K562 (cell line): ENCODE measurements around the gene CHRNE. TPM values are rescaled to one million over a fixed set of nuclear protein-coding genes. Genes with fewer than 3 reads are reported as not detected.

Experiments
- ATAC-seq: fragments of 200-7000 bp; cut with Tn5 transposase; 3 replicates; pipeline ENCODE4 v1.9.1; 2020; ENCODE audit warnings: moderate library complexity
- BruUV-seq: library from RNA; stranded (reverse); fragments of 400-500 nt; replicated peaks from 2 replicates; lab custom pipeline; 2021; lab: Mats Ljungman, UMichigan
- CTCF ChIA-PET: fragments of 300-600 bp; formaldehyde crosslinking; extraction: SDS; loops from one replicate; lab custom pipeline; 2021; ENCODE audit warnings: low intra/inter-chr PET ratio; lab: Yijun Ruan, JAX
- POLR2A ChIA-PET: fragments of 300-600, 350-650 bp; sonication (Branson Sonifier 250); formaldehyde crosslinking; extraction: SDS; loops from one replicate; lab custom pipeline; 2021; ENCODE audit warnings: antibody characterized with exemption, inconsistent platforms; lab: Yijun Ruan, JAX
- DNase-seq, 4 experiments: peaks; one replicate each; pipeline versions ENCODE4 v3.0.0 to v3.0.0-alpha.2; 2011 to 2018; ENCODE audit warnings: low spot score in 3 of 4, mixed read lengths in 3 of 4; ENCODE audit errors: extremely low read depth in 1 of 4
- FAIRE-seq: peaks from 2 replicates; lab custom pipeline; 2011; peaks lifted over from hg19 to GRCh38; lab: Jason Lieb, UNC
- H2AFZ ChIP-seq: 2 replicates; pipeline ENCODE4 v1.6.0; 2011; ENCODE audit warnings: low read depth, low read length, control low read depth, inconsistent platforms
- H3K27ac ChIP-seq: fragments of 200-600 bp; 3 replicates; pipeline ENCODE4 v1.8.0; 2011; ENCODE audit warnings: low read depth, mild to moderate bottlenecking, control low read depth, inconsistent platforms, low read length, moderate library complexity, mixed read lengths; ENCODE audit errors: extremely low read depth
- H3K27me3 ChIP-seq, 2 experiments: fragments of 300-600 bp in 1 of 2; 2 replicates in 1 of 2; 3 replicates in 1 of 2; pipeline versions ENCODE4 v1.6.0 to v1.8.0; 2011; ENCODE audit warnings: inconsistent platforms in 2 of 2, low read length in 2 of 2, mild to moderate bottlenecking in 1 of 2, mixed read lengths in 1 of 2, moderate library complexity in 1 of 2; ENCODE audit not compliant: control insufficient read depth in 2 of 2, insufficient read depth in 2 of 2
- H3K36me3 ChIP-seq: fragments of 300-600 bp; 3 replicates; pipeline ENCODE4 v1.8.0; 2011; ENCODE audit warnings: mild to moderate bottlenecking, low read length, inconsistent platforms; ENCODE audit not compliant: control insufficient read depth, insufficient read depth
- H3K4me1 ChIP-seq, 2 experiments: fragments of 200-600 bp in 1 of 2; replicated peaks in 1 of 2; 2 replicates in 1 of 2; 3 replicates in 1 of 2; pipeline versions ENCODE4 v1.5.1 to v1.8.0; 2011; ENCODE audit warnings: inconsistent platforms in 2 of 2, low read length in 2 of 2, mild to moderate bottlenecking in 1 of 2, mixed read lengths in 1 of 2, moderate library complexity in 1 of 2; ENCODE audit not compliant: control insufficient read depth in 2 of 2, insufficient read depth in 2 of 2
- H3K4me2 ChIP-seq: 2 replicates; pipeline ENCODE4 v1.6.1; 2011; ENCODE audit warnings: low read length, control low read depth, inconsistent platforms, mixed read lengths; ENCODE audit not compliant: insufficient read depth
- H3K4me3 ChIP-seq: fragments of 200-600 bp; sonication (generic), shearing (Covaris generic); 2 replicates; pipeline ENCODE4 v1.5.1; 2016; ENCODE audit warnings: control low read depth, inconsistent platforms
- H3K79me2 ChIP-seq: fragments of 200-600 bp; 3 replicates; pipeline ENCODE4 v1.8.0; 2011; ENCODE audit warnings: low read length, inconsistent platforms; ENCODE audit not compliant: control insufficient read depth, insufficient read depth
- H3K9ac ChIP-seq, 2 experiments: 2 replicates each; pipeline versions ENCODE4 v1.6.0 to v1.6.1; 2011; ENCODE audit warnings: low read depth in 2 of 2, low read length in 2 of 2, control low read depth in 1 of 2, inconsistent platforms in 1 of 2, mild to moderate bottlenecking in 1 of 2, mixed read lengths in 1 of 2; ENCODE audit not compliant: insufficient read depth in 1 of 2
- H3K9me1 ChIP-seq: one replicate; pipeline ENCODE4 v1.6.0; 2011; ENCODE audit warnings: inconsistent platforms, mild to moderate bottlenecking, low read length, moderate library complexity; ENCODE audit not compliant: control insufficient read depth, insufficient read depth
- H3K9me3 ChIP-seq: replicated peaks from 2 replicates; pipeline ENCODE4 v1.5.1; 2011; ENCODE audit warnings: low read depth, low read length, inconsistent platforms; ENCODE audit not compliant: control insufficient read depth, insufficient read depth
- H4K20me1 ChIP-seq: replicated peaks from 2 replicates; pipeline ENCODE4 v1.6.1; 2011; ENCODE audit warnings: low read length, inconsistent platforms, mixed read lengths; ENCODE audit not compliant: control insufficient read depth, insufficient read depth
- NFE2L1 ChIP-seq: fragments of 450-650 bp; IDR thresholded peaks from 2 replicates; pipeline ENCODE4 v1.6.1; 2016; ENCODE audit warnings: missing genetic modification characterization, low read depth, mild to moderate bottlenecking, missing compliant biosample characterization, moderate library complexity, borderline replicate concordance
- POLR2G ChIP-seq: fragments of 200-400 bp; formaldehyde crosslinking; IDR thresholded peaks from 2 replicates; pipeline ENCODE4 v1.6.1; 2017; ENCODE audit warnings: low read depth, mild to moderate bottlenecking, antibody characterized with exemption, low read length, moderate library complexity
- WGBS: fragments of 100-300 bp; shearing (Covaris generic); methylation state at CpG from one replicate; pipeline ENCODE4 v1.1.6; 2016; ENCODE audit warnings: low coverage, mixed read lengths; ENCODE audit not compliant: insufficient coverage; ENCODE audit errors: missing lambda C conversion rate; 5-methylcytosine and 5-hydroxymethylcytosine counted together
- in situ Hi-C: fragments of 300-500 bp; cut with MboI; formaldehyde crosslinking; loops from 4 replicates; pipeline ENCODE4 v1.15.0; 2018; ENCODE audit warnings: inconsistent platforms, mixed read lengths
- intact Hi-C: fragments of 100-400 bp; cut with micrococcal nuclease; formaldehyde crosslinking; loops from 2 replicates; pipeline ENCODE4 v1.14.2; 2022
- polyA plus RNA-seq, 8 experiments: library from polyadenylated mRNA; depleted of rRNA in 4 of 8; stranded (reverse) in 5 of 8; unstranded in 3 of 8; fragments of >200 nt; fragmentation: Nextera tagmentation in 2 of 8; fragmentation: Illumina TruSeq in 1 of 8; extraction: Ambion mirVana in 2 of 8; extraction: Trizol in 1 of 8; gene quantifications; 2 replicates each; pipeline versions ENCODE4 v1.2.1 to v1.2.3, GENCODE V29; 2011 to 2014; ENCODE audit warnings: inconsistent platforms in 1 of 8, missing spikeins in 1 of 8
- total RNA-seq, 7 experiments: library from RNA; depleted of rRNA in 6 of 7; stranded (reverse); fragments of >200 nt in 6 of 7; fragmentation: Illumina TruSeq in 2 of 7; extraction: Trizol in 2 of 7; gene quantifications; 2 replicates each; pipeline versions ENCODE4 v1.2.1 to v1.2.3, GENCODE V29; 2011 to 2021; ENCODE audit warnings: low replicate concordance in 1 of 7

CHRNE gene
- total and polyA plus RNA-seq, 9 of the 15 experiments (the other 6 are each of a cell fraction or from before 2014, with no cell fraction given) = not detected

DNA sequence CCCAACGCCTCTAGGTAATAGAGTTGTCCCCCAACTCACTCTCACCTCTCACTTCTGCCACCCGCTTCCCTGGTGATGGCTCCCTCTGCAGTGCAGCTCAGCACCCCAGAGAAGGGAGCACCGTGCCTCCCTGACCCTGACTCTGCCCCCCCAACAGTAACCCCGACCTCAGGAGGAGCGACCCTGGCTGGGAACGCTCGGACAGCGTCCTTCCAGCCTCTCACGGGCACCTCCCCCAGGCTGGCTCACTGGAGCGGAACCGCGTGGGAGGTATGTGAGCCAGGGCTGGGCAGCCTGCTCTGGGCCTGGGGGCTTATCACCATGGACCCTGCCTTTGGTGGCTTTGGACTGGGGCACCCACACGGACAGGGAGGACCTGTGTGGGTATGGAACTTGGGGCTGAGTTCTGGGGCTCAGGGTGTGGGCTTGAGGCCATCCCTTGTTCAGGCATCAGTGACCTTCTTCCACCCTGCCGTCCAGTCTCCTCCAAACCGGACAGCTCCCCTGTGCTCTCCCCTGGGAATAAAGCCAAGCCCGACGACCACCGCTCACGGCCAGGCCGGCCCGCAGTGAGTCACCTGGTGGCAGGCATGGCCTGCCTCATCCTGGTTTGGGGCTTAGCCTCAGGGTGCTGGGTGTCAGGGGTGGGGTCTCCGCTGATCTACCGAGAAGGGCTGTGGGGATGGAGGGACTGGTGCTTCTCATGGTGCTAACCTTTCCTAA is 10.2 kb downstream of the CHRNE start:
- Histone ChIP-seq H2AFZ (no peak overlapping the region), H3K9me3 (no peaks in the 10 kb centered on the region), H3K36me3 (peaks cover 74% of the 10 kb centered on the region; the same call in 2 of the 3 replicates), H3K27me3 (no peaks in the 10 kb centered on the region), H3K4me1 (peaks cover 0 to 18% of the 10 kb centered on the region in 2 experiments; a peak in 2 of 5 replicates), H3K9ac (peak overlapping the region in 1 of 2 experiments; percentile 22; a peak in 1 of 4 replicates), H3K4me3 (no peak overlapping the region), H3K9me1 (no peaks in the 10 kb centered on the region), H3K27ac (no peak overlapping the region), H4K20me1 (0 out of 2 replicates have a peak, but pooled peaks cover 3% of the 10 kb centered on the region), H3K4me2 (no peak overlapping the region), H3K79me2 (no peaks in the 10 kb centered on the region)
- TF ChIP-seq NFE2L1 (tag) (no peak), POLR2G (peak; percentile 51; the same call in 1 of the 2 replicates)
- no peak for ATAC-seq
- FAIRE-seq = no peak
- no peak for DNase-seq
- POLR2A ChIA-PET = no interaction called here
- WGBS = 80% methylated on average over 6 of the region's 23 CpGs
- BruUV-seq = no TSS peak
- in situ Hi-C loops (no loop called here), intact Hi-C loops (no loop called here)
- CTCF ChIA-PET = no interaction called here
